ENCODE data around the gene CNTN3.

The CNTN3 gene

DNA sequence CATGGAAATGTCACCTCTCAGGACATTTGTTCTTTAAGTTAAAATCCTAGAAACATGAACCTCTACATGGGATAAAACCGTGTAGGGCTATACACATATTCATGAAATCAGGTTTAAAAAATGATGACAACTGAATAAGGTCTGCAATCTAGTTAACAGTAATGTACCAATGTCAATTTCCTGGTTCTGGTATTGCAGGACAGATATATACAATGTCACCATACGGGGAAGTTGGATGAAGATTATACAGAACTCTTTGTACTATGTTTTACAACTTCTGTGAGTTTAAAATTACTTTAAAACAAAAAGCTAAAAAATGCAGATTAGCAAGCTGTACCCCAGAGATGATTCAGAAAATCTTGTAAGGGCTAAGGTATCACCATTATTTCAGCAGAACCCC lies 6.7 kb downstream of the CNTN3 start:
- DNase-seq (ENCODE audit: low read depth), result no peak

- DNase-seq (ENCODE audit: low read depth), result no peak
Measured at GRCh38 chr3:74606996-74607395, 7.5 kb downstream of the CNTN3 start.

DNA sequence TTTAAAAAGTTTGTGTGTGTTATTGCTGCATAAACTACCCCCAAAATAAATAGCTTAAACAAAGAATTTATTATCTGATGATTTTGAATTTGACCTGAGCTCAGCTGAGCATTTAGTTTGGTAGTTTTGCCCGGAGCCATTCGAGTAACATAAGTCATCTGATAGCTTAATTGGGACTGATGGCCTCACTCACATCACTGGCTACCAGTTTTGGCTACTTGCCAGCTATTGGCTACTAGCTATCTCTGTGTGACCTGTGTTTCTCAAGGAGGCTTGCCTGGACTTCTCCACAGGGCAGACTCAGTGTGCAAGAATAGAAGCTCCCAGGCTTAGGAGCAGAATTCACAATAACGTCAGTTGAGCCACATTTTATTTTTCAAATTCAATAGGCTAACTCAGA lies 9.0 kb downstream of the CNTN3 start:
- no peak for DNase-seq (ENCODE audit: low read depth)

DNA sequence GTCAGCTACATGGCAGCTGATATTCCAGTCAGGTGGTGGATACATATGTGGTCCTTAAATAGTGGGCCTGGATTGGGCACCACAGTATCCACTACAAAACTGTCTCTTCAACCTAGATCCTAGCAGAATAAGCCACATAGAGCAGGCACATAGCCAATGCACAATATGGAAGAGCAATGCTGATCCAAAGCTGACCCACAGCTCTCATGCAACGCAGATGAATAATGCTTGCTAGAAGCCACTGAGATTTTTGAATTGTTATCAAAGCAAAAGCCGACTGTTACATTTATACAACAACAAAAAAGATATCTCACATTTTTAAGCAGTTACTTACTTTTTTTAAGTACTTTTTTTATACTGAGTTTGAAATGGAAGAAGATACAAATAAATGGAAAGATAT lies 11.2 kb downstream of the CNTN3 start:
- DNase-seq (ENCODE audit: low read depth), result no peak

GRCh38 chr3:74602471-74602870 lies 12.0 kb downstream of the CNTN3 start:
- DNase-seq (ENCODE audit: low read depth), result no peak

DNA sequence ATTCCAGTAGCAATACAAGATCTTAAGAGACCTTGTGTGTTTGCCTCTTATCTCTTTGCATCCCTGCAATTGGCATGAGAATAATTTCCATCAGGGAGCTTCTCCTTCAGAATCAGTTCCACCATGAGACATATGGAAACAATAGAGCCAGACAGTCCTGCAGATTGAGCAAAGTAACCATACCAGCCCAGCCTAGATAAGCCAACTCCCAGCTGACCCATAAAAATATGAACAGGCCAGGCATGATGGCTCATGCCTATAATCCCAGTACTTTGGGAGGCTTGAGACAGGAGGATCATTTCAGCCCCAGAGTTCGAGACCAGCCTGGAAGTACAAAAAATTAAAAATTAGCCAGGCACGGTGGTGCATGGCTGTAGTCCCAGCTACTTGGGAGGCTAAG lies 12.7 kb downstream of the CNTN3 start:
- DNase-seq (ENCODE audit: low read depth), result no peak

- no peak for DNase-seq (ENCODE audit: low read depth)
Measured at GRCh38 chr3:74599564-74599963, 14.9 kb downstream of the CNTN3 start.

GRCh38 chr3:74593152-74593551 lies 21.3 kb downstream of the CNTN3 start:
- no peak for DNase-seq (ENCODE audit: low read depth)

GRCh38 chr3:74592359-74592758 lies 22.1 kb downstream of the CNTN3 start:
- DNase-seq (ENCODE audit: low read depth), result no peak

DNA sequence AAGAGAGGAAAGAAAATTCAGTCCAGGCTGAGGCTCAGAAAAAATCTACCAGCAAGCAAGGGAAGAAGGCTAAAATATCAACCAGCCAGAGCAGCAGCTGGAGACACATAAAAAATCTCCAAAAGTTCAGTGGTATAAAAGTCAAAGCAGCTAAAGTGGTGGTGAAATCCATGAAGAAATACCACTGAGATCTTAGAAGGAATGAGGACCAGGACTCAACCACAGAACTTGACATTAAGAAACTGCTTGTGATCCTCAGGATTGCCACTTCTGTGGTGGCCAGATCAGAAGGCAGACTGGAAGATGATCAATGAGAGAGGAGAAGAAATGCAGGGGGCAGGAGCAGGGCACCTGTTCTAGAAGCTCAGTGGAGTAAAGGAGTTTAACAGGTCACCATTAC lies 22.5 kb downstream of the CNTN3 start:
- DNase-seq (ENCODE audit: low read depth), result no peak

- DNase-seq (ENCODE audit: low read depth), result no peak
Measured at GRCh38 chr3:74591342-74591741, 23.1 kb downstream of the CNTN3 start.

- no peak for DNase-seq (ENCODE audit: low read depth)
Measured at GRCh38 chr3:74590620-74591262, 23.7 kb downstream of the CNTN3 start.

DNA sequence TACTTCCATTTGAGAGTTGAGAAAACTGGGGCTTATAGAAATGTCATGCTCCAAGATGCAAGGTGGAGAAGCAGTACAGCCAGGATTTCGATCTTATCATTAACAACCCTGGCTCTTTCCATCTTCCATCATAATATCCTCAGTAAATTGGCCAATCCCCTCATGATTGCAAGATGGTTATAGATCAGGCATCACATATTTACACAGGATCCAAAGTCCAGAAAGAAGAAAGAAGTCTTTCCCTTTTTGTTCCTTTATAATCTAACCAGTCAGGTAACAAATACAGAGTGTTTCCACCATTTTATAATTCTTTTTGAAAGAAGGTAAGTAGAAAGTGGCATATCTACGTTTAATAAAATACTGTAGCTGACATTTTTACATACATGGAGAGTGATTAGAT lies 29.7 kb downstream of the CNTN3 start:
- no peak for DNase-seq (ENCODE audit: low read depth)

GRCh38 chr3:74582982-74583381 lies 31.5 kb downstream of the CNTN3 start:
- DNase-seq (ENCODE audit: low read depth), result no peak

- DNase-seq (ENCODE audit: low read depth), result no peak
Measured at GRCh38 chr3:74575857-74576256, 38.6 kb downstream of the CNTN3 start.

- no peak for DNase-seq (ENCODE audit: low read depth)
Measured at GRCh38 chr3:74571118-74571517, 43.3 kb downstream of the CNTN3 start.

Data from fibroblast of the conjunctiva (primary cell).